HG03571 (cell line): ENCODE data around the gene ARRB1.

Experiments
- ATAC-seq: cut with Tn5 transposase; IDR thresholded peaks from one replicate; pipeline ENCODE4 v1.9.1; 2021; ENCODE audit not compliant: unreplicated experiment

ARRB1 gene

GRCh38 chr11:75262961-75263852 lies 88.3 kb downstream of the ARRB1 start:
- ATAC-seq = no peak

- ATAC-seq = no peak
These were observed 89.0 kb downstream of the ARRB1 start for GRCh38 chr11:75262436-75262835.

GRCh38 chr11:75261902-75262361 lies 89.5 kb downstream of the ARRB1 start:
- no peak for ATAC-seq

GRCh38 chr11:75260396-75261170 lies 90.9 kb downstream of the ARRB1 start:
- no peak for ATAC-seq

GRCh38 chr11:75254326-75254725 lies 97.1 kb downstream of the ARRB1 start:
- ATAC-seq = no peak

GRCh38 chr11:75249704-75250103 lies 101.8 kb downstream of the ARRB1 start:
- no peak for ATAC-seq

GRCh38 chr11:75248924-75249256 lies 102.6 kb downstream of the ARRB1 start:
- no peak for ATAC-seq

GRCh38 chr11:75246671-75247350 lies 104.7 kb downstream of the ARRB1 start:
- ATAC-seq = no peak

GRCh38 chr11:75246006-75246670 lies 105.3 kb downstream of the ARRB1 start:
- ATAC-seq = no peak

- no peak for ATAC-seq
These were observed 106.0 kb downstream of the ARRB1 start for GRCh38 chr11:75245356-75246005.

- no peak for ATAC-seq
These were observed 107.2 kb downstream of the ARRB1 start for GRCh38 chr11:75244052-75244814.

- ATAC-seq = no peak
These were observed 108.5 kb downstream of the ARRB1 start for GRCh38 chr11:75242722-75243600.

GRCh38 chr11:75241906-75242644 lies 109.4 kb downstream of the ARRB1 start:
- ATAC-seq = no peak

GRCh38 chr11:75241036-75241905 lies 110.2 kb downstream of the ARRB1 start:
- peak; percentile 69 for ATAC-seq

GRCh38 chr11:75240311-75241035 lies 111.0 kb downstream of the ARRB1 start, which contains the start of gene TPBGL:
TPBGL (plus strand) TSS chr11:75240774; CDS start chr11:75241050, 276 bp downstream.
- ATAC-seq = no peak

- ATAC-seq = no peak
These were observed 111.8 kb downstream of the ARRB1 start for GRCh38 chr11:75239531-75240290.
